SU-DHL-6 (cell line): ENCODE results near the gene NID1.

Experiments
- EZH2phosphoT487 ChIP-seq: fragments of 200-600 bp; sonication (generic), shearing (Covaris generic); conservative IDR thresholded peaks from 2 replicates; pipeline ENCODE4 v1.6.1; 2018; ENCODE audit warnings: mild to moderate bottlenecking, antibody characterized with exemption, low read length, moderate library complexity, mixed read lengths
- TF ChIP-seq, protein P1 (sequence below): fragments of 200-600 bp; sonication (generic); IDR thresholded peaks from one replicate; pipeline ENCODE4 v1.5.1; 2017; ENCODE audit warnings: antibody characterized with exemption, mild to moderate bottlenecking, low read length, moderate library complexity; ENCODE audit not compliant: insufficient read depth, poor library complexity, severe bottlenecking

- TF ChIP-seq, protein P1, sequence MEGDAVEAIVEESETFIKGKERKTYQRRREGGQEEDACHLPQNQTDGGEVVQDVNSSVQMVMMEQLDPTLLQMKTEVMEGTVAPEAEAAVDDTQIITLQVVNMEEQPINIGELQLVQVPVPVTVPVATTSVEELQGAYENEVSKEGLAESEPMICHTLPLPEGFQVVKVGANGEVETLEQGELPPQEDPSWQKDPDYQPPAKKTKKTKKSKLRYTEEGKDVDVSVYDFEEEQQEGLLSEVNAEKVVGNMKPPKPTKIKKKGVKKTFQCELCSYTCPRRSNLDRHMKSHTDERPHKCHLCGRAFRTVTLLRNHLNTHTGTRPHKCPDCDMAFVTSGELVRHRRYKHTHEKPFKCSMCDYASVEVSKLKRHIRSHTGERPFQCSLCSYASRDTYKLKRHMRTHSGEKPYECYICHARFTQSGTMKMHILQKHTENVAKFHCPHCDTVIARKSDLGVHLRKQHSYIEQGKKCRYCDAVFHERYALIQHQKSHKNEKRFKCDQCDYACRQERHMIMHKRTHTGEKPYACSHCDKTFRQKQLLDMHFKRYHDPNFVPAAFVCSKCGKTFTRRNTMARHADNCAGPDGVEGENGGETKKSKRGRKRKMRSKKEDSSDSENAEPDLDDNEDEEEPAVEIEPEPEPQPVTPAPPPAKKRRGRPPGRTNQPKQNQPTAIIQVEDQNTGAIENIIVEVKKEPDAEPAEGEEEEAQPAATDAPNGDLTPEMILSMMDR, result no peak
- no peak for TF ChIP-seq EZH2phosphoT487
Observed at GRCh38 chr1:235942625-235942934, 122.3 kb downstream of the NID1 start.
